ENCODE data around the gene PCDH17.

PCDH17 gene

DNA sequence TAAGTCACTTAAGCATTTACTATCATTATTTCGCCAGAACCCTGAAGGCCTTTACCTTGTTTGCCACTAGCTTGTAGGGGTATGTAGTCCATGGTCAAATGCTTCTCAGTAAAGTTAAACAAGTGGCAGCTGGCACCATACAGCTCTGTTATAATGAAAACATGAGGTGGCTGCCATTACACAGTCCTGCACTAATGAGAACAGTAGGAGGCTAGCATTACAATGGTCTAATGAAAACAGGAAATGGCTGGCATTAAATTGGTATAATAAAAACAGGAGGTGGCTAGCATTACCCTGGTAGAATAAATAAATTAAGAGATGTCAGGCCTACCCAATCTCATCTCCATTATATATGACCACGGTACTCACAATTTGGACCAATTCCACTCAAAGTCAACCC, 107.5 kb downstream of the PCDH17 start:
- no peak for DNase-seq

DNA sequence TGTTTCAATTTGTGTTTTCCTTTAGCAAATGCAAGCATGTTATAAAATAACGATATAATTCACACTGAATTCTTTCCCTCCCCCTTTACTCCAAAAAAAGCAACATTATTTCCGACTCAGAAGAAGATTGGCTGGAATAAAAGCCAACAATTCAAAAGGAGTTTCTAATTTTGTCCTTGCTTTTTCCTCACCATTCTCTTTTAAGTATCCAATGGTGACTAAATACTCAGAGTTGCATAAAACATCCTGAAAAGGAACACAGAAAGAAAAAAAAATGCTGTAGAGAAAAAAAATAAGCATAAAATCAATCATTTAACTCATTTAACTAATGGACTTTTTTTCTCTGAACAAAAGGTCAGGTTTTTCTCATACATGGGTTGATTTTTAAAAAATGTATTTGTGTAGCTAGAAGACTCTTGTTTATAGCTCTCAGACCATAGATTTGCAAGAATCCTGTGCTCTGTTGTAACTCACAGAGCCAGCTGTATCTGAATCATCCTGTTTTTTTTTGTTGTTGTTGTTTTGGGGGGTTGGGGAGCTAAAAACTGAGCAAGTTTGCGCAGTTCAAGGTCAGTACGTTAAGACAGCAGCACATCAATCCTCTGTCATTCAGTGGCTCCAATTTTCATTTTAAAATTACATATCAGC, 108.1 kb downstream of the PCDH17 start:
- no peak for DNase-seq

DNA sequence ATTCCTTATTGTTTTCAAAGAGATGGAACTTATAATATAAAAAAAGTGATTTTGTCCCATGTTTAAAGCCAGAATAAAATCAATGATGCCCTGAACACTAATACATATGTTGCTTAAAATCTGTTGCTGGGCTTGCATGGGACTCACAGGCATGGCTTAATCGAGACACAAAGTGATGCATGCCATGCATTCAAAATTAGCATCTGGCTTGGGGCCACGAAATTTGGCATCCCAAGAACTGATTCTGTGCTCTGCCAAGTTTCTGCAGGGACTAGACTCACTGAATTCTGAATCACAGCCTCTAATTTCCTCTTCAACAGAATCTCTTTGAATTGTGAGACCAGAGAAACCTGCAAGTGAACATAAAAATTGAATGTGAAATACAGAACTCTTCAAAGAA, 109.2 kb downstream of the PCDH17 start:
- DNase-seq = no peak

DNA sequence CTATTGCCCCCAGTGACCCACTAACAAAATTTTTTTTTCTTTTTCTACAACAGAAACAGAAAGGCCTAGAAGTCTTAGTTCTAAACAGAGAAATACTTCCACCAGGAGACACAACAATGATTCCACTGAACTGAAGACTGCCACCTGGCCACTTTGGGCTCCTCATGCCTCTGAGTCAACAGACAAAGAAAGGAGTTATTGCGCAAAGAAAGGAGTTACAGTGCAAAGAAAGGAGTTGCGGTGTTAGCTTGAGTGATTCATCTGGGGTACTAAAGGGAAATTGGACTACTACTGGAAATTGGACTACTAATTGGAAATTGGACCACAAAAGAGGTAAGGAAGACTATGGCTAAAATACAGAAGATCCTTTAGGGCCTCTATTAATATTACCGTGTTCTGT, 116.6 kb downstream of the PCDH17 start:
- DNase-seq = no peak

DNA sequence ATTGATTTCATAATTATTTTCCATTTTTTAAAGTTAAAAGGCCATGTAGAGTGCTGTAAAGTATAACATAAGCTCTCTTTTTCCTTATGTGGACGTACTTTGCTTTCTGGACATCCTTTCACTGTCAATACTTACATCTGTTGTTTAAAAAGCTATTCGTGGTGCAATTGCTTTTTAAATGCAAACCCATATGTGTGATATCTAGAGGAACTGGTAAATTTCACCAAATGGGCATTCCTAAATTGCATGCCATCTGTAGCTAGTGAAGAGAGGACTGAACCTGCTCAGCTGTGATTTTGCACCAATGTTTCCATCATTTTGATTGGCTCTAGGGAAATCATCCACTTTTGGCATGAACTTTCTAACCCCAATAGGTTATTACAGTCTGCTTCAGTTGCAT, 129.4 kb downstream of the PCDH17 start:
- no peak for DNase-seq

DNA sequence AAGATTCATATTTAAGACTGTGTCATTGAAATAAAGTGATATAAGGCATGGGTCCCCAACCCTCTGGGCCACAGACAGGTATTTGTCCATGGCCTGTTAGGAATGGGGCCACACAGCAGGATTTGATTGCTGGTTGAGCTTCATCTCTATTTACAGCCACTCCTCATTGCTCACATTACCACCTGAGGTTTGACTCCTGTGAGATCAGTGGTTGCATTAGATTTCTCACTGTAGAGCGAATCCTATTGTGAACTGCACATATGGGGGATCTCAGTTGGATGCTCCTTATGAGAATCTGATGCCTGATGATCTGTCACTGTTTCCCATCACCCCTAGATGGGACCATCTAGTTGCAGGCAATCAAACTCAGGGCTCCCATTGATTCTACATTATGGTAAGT, 132.1 kb downstream of the PCDH17 start:
- no peak for DNase-seq
